ENCODE data around the gene PPHLN1.

Gene PPHLN1

DNA sequence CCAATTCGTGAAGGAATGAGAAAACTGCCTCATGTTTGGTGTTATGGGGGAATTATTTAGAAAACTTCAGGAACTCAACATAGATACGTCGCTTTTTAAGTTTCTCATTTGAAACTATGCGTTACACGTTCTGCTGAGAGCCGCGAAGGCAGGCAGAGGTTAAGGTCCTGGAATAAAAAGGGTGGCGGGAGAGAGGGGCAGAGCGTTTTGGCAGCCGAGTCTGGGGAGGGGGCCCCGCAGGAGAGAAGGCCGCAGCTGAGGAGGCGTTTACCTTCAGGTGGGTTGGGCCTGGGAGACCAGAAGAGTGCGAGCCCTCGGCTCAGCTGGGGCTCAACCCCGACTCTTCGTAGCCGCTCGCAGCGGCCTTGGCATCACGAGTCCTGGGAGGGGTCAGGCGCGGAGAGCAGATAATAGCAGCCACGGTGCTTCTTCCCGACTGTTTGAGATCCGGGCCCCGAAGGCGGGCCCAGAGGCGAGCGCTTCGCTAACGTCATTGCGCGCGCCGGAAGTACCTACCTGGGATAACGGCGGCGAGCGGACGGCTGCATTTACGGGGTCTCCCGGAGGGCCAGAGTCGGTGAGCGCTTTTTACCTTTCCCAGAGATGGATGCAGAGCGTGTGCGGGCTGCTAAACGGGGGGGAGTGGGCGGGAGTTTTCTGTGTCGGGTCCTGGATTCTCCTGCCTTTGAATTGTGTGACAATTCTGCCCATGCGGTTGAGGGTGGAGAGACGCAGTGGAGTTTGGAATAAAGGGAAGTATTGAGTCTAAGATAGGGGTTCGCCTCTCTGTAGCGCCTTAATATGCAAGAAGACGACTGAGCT is at the start of gene PPHLN1, which contains the start of gene ZCRB1:
TSS of gene PPHLN1 (plus strand) at position 515 of the 822 bp plus-strand sequence. CDS start 9,736 bp downstream, outside the sequence.
TSS of gene ZCRB1 (minus strand) at position 442 of the 822 bp plus-strand sequence. CDS start 1,992 bp downstream, outside the sequence.
- DNase-seq (ENCODE audit: low read depth in 2 of 2), result peak; percentile 60 to 75

DNA sequence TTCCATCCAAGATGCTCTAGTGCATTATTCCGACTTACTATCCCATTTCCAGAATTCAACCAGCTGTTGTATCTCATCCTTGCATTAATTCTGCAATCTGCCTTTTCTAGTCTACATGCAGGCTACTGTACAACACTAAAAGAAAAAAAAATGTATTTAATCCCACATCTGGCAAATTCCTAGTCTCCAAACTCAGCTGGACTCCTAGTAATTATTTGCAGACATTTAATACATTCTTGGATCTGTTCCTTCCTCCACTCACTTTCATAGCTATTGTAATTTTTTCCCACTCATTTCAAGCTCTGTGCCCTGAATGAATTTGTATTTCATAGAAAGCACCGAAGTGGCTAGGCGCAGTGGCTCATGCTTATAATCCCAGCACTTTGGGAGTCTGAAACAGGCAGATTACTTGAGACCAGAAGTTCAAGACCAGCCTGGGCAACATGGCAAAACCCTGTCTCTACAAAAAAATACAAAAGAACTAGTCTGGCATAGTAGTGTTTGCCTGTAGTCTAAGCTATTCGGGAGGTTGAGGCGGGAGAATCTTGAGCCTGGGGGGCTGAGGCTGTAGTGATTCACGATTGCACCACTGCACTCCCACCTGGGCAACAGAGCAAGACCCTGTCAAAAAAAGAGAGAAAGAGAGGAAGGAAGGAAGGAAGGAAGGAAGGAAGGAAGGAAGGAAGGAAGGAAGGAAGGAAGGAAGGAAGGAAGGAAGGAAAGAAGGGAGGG is 48.4 kb upstream of the PPHLN1 start:
- no peak for DNase-seq (ENCODE audit: low read depth in 2 of 2)

GRCh38 chr12:42278128-42278510 is 47.8 kb upstream of the PPHLN1 start:
- DNase-seq (ENCODE audit: low read depth in 2 of 2), result no peak

- no peak for DNase-seq (ENCODE audit: low read depth in 2 of 2)
Measured at GRCh38 chr12:42281278-42281677, 44.7 kb upstream of the PPHLN1 start.

- DNase-seq (ENCODE audit: low read depth in 2 of 2), result no peak
Measured at GRCh38 chr12:42281844-42282243, 44.1 kb upstream of the PPHLN1 start.

- DNase-seq (ENCODE audit: low read depth in 2 of 2), result no peak
Measured at GRCh38 chr12:42282294-42282693, 43.7 kb upstream of the PPHLN1 start.

DNA sequence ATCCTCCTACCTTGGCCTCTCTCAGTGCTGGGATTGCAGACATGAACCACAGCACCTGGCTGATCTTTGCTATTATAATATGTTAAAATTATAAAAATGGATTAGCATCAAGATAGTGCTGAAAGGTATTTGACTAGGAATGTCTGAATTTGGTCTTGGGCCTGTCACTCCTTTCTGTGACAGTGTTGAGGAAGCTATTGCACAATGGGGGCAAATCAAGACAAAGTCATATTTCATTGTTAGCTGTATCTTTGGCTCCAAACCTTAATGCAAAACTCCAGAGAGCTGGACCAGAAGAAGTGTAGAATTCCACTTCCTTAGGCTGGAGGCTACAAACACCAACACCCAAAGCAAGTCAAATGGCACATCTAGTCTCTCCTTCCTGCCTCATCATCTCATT is 42.2 kb upstream of the PPHLN1 start:
- DNase-seq (ENCODE audit: low read depth in 2 of 2), result no peak

GRCh38 chr12:42284157-42284556 is 41.8 kb upstream of the PPHLN1 start:
- DNase-seq (ENCODE audit: low read depth in 2 of 2), result no peak

DNA sequence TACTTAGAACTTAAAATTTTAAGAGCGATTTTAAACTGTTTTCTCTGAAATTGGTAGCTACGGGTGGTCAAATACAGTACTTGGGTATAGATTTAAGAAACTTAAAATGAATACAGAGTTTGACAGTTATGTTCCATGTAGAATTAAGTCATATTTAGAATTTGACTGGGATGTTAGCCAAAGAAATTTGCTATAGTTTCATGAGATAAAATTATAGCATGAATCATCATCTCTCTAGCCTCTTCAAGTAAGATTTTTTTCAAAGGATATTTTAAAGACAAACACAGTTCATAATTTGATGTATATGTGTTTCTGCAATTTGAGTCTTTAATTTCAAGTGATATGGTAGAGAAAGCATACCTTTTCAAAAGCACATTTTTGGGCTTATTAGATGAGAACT is 41.1 kb upstream of the PPHLN1 start:
- no peak for DNase-seq (ENCODE audit: low read depth in 2 of 2)

GRCh38 chr12:42285431-42285830 is 40.5 kb upstream of the PPHLN1 start:
- no peak for DNase-seq (ENCODE audit: low read depth in 2 of 2)

DNA sequence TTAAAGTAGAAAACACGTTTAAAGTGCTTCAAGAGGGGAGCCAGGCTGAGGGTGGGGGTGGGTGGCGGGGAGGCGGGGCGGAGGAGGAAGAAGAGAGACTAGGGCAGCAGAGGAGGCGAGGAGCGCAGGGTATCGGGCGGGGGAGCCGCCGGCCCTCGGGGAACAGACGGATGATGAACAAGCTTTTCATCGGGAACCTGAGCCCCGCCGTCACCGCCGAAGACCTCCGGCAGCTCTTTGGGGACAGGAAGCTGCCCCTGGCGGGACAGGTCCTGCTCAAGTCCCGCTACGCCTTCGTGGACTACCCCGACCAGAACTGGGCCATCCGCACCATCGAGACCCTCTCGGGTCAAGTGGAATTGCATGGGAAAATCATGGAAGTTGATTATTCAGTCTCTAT is 39.2 kb upstream of the PPHLN1 start:
- no peak for DNase-seq (ENCODE audit: low read depth in 2 of 2)

- no peak for DNase-seq (ENCODE audit: low read depth in 2 of 2)
Measured at GRCh38 chr12:42288544-42288943, 37.4 kb upstream of the PPHLN1 start.

GRCh38 chr12:42291680-42292079 is 34.3 kb upstream of the PPHLN1 start:
- no peak for DNase-seq (ENCODE audit: low read depth in 2 of 2)

GRCh38 chr12:42296503-42297109 is 29.4 kb upstream of the PPHLN1 start:
- DNase-seq (ENCODE audit: low read depth in 2 of 2), result no peak

DNA sequence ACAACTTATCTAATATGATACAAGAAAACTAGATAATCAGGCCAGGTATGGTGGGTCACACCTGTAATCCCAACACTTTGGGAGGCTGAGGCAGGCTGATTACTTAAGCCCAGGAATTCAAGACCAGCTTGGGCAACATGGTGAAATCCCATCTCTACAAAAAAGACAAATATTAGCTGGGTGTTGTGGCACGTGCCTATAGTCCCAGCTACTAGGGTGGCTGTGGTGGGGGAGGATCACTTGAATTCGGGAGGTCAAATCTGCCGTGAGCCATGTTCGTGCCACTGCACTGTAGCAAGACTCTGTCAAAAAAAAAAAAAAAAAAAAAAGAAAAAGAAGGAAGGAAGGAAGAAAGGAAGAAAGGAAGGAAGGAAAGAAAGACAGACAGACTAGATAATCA is 27.1 kb upstream of the PPHLN1 start:
- DNase-seq (ENCODE audit: low read depth in 2 of 2), result no peak

- DNase-seq (ENCODE audit: low read depth in 2 of 2), result peak; percentile 39 to 65
Measured at GRCh38 chr12:42299392-42300308, 26.3 kb upstream of the PPHLN1 start.

DNA sequence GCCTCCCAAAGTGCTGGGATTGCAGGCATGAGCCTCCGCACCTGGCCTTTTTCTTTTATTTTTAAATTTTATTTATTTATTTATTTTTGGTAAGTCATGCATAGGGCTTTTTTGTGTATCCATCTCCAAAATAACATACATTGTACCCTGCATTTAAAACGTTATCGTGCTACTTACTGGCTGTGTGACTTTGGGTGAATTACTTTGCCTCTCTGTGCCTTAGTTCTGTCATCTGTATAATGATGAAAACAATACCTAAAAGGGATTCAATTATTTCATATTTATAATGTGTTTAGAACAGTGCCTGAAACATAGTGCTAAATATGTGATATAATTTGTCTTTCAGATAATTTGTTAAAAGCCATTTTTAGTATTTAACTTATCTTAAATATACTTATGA is 19.7 kb upstream of the PPHLN1 start:
- no peak for DNase-seq (ENCODE audit: low read depth in 2 of 2)

- DNase-seq (ENCODE audit: low read depth in 2 of 2), result no peak
Measured at GRCh38 chr12:42308390-42308789, 17.6 kb upstream of the PPHLN1 start.

DNA sequence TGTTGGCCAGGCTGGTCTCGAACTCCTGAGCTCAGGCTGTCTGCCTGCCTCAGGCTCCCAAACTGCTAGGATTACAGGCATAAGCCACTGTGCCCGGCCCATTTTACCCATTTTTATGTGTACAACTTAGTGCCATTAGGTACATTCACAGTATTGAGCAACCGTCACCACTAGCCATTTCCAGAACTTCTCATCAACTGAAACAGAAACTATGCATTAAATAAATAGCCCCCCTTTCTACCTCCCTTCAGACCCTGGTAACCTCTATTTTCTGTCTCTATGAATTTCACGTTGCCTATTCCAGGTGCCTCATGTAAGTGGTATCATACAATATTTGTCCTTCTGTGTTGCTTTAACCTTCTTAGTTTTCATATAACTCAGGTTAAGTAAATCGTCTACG is 16.0 kb upstream of the PPHLN1 start:
- DNase-seq (ENCODE audit: low read depth in 2 of 2), result no peak

GRCh38 chr12:42315108-42315507 is 10.9 kb upstream of the PPHLN1 start:
- DNase-seq (ENCODE audit: low read depth in 2 of 2), result no peak

- no peak for DNase-seq (ENCODE audit: low read depth in 2 of 2)
Measured at GRCh38 chr12:42320796-42321195, 5.2 kb upstream of the PPHLN1 start.

DNA sequence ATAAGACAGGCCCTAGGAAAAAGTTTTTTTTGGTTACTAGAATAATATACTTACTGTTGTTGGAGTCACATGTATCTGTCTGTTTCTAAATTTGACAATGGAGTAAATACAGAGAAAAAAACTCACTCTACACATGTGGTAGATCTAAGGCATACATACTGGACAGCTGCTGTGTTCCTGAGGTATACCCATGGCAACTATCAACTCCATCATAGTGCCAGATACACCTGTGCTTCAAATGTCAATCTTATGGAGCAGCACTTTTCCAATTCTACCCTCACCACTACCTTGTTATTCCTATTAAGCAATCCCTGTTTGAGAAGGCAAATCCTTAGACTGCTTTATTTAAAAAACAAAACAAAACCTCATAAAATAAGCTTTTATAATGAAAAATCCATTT is 3.4 kb upstream of the PPHLN1 start:
- no peak for DNase-seq (ENCODE audit: low read depth in 2 of 2)

Measured in stimulated activated CD4-positive, alpha-beta T cell treated with anti-CD3 and anti-CD28 coated beads, Interleukin-12 subunit alpha, Interleukin-12 subunit beta, amount 100 ng/mL, for 24 hours (primary cell).